Measurements from ENCODE around the gene WAS.
A peak's percentile ranks its signal among the peaks of the same experiment; 100 is the strongest.

Gene WAS

GRCh38 chrX:48709522-48710112, 26.0 kb downstream of the WAS start:
- no peak overlapping the region for H3K9ac ChIP-seq (ENCODE audit: low read length)
- no CpG with 5 or more reads among the region's 7 CpGs for WGBS (ENCODE audit: extremely low coverage, insufficient coverage, insufficient read length)

GRCh38 chrX:48711162-48711928, 27.7 kb downstream of the WAS start:
- H2AFZ ChIP-seq (ENCODE audit: insufficient read depth, low read length, poor library complexity) = no peak overlapping the region
- no peaks in the 10 kb centered on the region for H3K79me1 ChIP-seq (ENCODE audit: low read length)
- H4K91ac ChIP-seq (ENCODE audit: low read depth, low read length) = peak overlapping the region; percentile 33
- H3K4ac ChIP-seq (ENCODE audit: low read depth, low read length) = no peak overlapping the region
- H3K36me3 ChIP-seq (ENCODE audit: control insufficient read depth in 1 of 2, insufficient read depth in 2 of 2, low read length in 2 of 2) = peaks cover 11 to 20% of the 10 kb centered on the region in 2 experiments
- no peak overlapping the region for H3K4me3 ChIP-seq (ENCODE audit: low read depth, low read length)
- H2AK5ac ChIP-seq (ENCODE audit: low read length) = no peak overlapping the region
- no peak overlapping the region for H3K4me2 ChIP-seq (ENCODE audit: low read length)
- no peaks in the 10 kb centered on the region for H3K79me2 ChIP-seq (ENCODE audit: control insufficient read depth, insufficient read depth, low read length, poor library complexity)
- no peak for DNase-seq
- H2BK5ac ChIP-seq (ENCODE audit: low read depth, low read length, poor library complexity) = no peak overlapping the region
- H4K8ac ChIP-seq (ENCODE audit: low read depth, low read length) = no peak overlapping the region
- no peaks in the 10 kb centered on the region for H3K9me3 ChIP-seq (ENCODE audit: insufficient read depth, low read depth, low read length)
- H2BK12ac ChIP-seq (ENCODE audit: low read length) = no peak overlapping the region
- no peak overlapping the region for H4K12ac ChIP-seq (ENCODE audit: low read depth, low read length)
- peaks cover 0 to 6% of the 10 kb centered on the region in 2 experiments for H3K4me1 ChIP-seq (ENCODE audit: control insufficient read depth in 1 of 2, insufficient read depth in 2 of 2, low read length in 2 of 2)
- no peak overlapping the region for H3K27ac ChIP-seq (ENCODE audit: low read depth, low read length)
- H3K18ac ChIP-seq (ENCODE audit: low read length) = no peak overlapping the region
- no peak overlapping the region for H3K14ac ChIP-seq (ENCODE audit: low read length)
- no peak overlapping the region for H3K23ac ChIP-seq (ENCODE audit: low read length)
- no CpG with 5 or more reads among the region's 9 CpGs for WGBS (ENCODE audit: extremely low coverage, insufficient coverage, insufficient read length)
- H3K27me3 ChIP-seq (ENCODE audit: insufficient read depth, low read length) = no peaks in the 10 kb centered on the region
- H3K9ac ChIP-seq (ENCODE audit: low read length) = no peak overlapping the region
- no peak overlapping the region for H2BK120ac ChIP-seq (ENCODE audit: insufficient read depth, low read length, poor library complexity)

More at GRCh38 chrX:48709522-48710112, 26.0 kb downstream of the WAS start:
- no peak overlapping the region for H4K12ac ChIP-seq (ENCODE audit: low read depth, low read length)
- no peaks in the 10 kb centered on the region for H3K79me2 ChIP-seq (ENCODE audit: control insufficient read depth, insufficient read depth, low read length, poor library complexity)
- no peak for DNase-seq
- H3K27me3 ChIP-seq (ENCODE audit: insufficient read depth, low read length) = no peaks in the 10 kb centered on the region
- no peak overlapping the region for H4K8ac ChIP-seq (ENCODE audit: low read depth, low read length)
- no peak overlapping the region for H3K4ac ChIP-seq (ENCODE audit: low read depth, low read length)
- no peak overlapping the region for H3K4me3 ChIP-seq (ENCODE audit: low read depth, low read length)
- H3K14ac ChIP-seq (ENCODE audit: low read length) = no peak overlapping the region
- H3K9me3 ChIP-seq (ENCODE audit: insufficient read depth, low read depth, low read length) = peaks cover 3% of the 10 kb centered on the region
- H3K23ac ChIP-seq (ENCODE audit: low read length) = no peak overlapping the region
- peaks cover 18 to 30% of the 10 kb centered on the region in 2 experiments for H3K36me3 ChIP-seq (ENCODE audit: control insufficient read depth in 1 of 2, insufficient read depth in 2 of 2, low read length in 2 of 2)
- H2BK120ac ChIP-seq (ENCODE audit: insufficient read depth, low read length, poor library complexity) = no peak overlapping the region
- H2AFZ ChIP-seq (ENCODE audit: insufficient read depth, low read length, poor library complexity) = no peak overlapping the region
- H2AK5ac ChIP-seq (ENCODE audit: low read length) = no peak overlapping the region
- no peak overlapping the region for H4K91ac ChIP-seq (ENCODE audit: low read depth, low read length)
- no peak overlapping the region for H3K4me2 ChIP-seq (ENCODE audit: low read length)
- peaks cover 5 to 8% of the 10 kb centered on the region in 2 experiments for H3K4me1 ChIP-seq (ENCODE audit: control insufficient read depth in 1 of 2, insufficient read depth in 2 of 2, low read length in 2 of 2)
- H3K27ac ChIP-seq (ENCODE audit: low read depth, low read length) = no peak overlapping the region
- H2BK5ac ChIP-seq (ENCODE audit: low read depth, low read length, poor library complexity) = no peak overlapping the region
- peaks cover 2% of the 10 kb centered on the region for H3K79me1 ChIP-seq (ENCODE audit: low read length)
- no peak overlapping the region for H2BK12ac ChIP-seq (ENCODE audit: low read length)
- no peak overlapping the region for H3K18ac ChIP-seq (ENCODE audit: low read length)

- H3K14ac ChIP-seq (ENCODE audit: low read length) = no peak overlapping the region
These were observed 28.4 kb downstream of the WAS start for GRCh38 chrX:48711929-48712505.

GRCh38 chrX:48713847-48714246, 30.2 kb downstream of the WAS start:
- Histone ChIP-seq H3K4me3 (ENCODE audit: low read depth, low read length) (no peak overlapping the region), H3K4me1 (ENCODE audit: control insufficient read depth in 1 of 2, insufficient read depth in 2 of 2, low read length in 2 of 2) (peaks cover 0 to 6% of the 10 kb centered on the region in 2 experiments), H3K9ac (ENCODE audit: low read length) (no peak overlapping the region), H3K4ac (ENCODE audit: low read depth, low read length) (no peak overlapping the region), H4K91ac (ENCODE audit: low read depth, low read length) (no peak overlapping the region), H3K9me3 (ENCODE audit: insufficient read depth, low read depth, low read length) (no peaks in the 10 kb centered on the region), H3K27me3 (ENCODE audit: insufficient read depth, low read length) (no peaks in the 10 kb centered on the region), H3K18ac (ENCODE audit: low read length) (no peak overlapping the region), H3K79me1 (ENCODE audit: low read length) (no peaks in the 10 kb centered on the region), H2AFZ (ENCODE audit: insufficient read depth, low read length, poor library complexity) (no peak overlapping the region), H2BK12ac (ENCODE audit: low read length) (no peak overlapping the region), H3K14ac (ENCODE audit: low read length) (no peak overlapping the region), H3K36me3 (ENCODE audit: control insufficient read depth in 1 of 2, insufficient read depth in 2 of 2, low read length in 2 of 2) (no peaks in the 10 kb centered on the region), H3K23ac (ENCODE audit: low read length) (no peak overlapping the region), H4K8ac (ENCODE audit: low read depth, low read length) (no peak overlapping the region), H3K4me2 (ENCODE audit: low read length) (no peak overlapping the region), H2BK120ac (ENCODE audit: insufficient read depth, low read length, poor library complexity) (no peak overlapping the region), H4K12ac (ENCODE audit: low read depth, low read length) (no peak overlapping the region), H3K79me2 (ENCODE audit: control insufficient read depth, insufficient read depth, low read length, poor library complexity) (no peaks in the 10 kb centered on the region), H3K27ac (ENCODE audit: low read depth, low read length) (no peak overlapping the region), H2AK5ac (ENCODE audit: low read length) (no peak overlapping the region), H2BK5ac (ENCODE audit: low read depth, low read length, poor library complexity) (no peak overlapping the region)
- WGBS (ENCODE audit: extremely low coverage, insufficient coverage, insufficient read length) = no CpG with 5 or more reads among the region's 2 CpGs
- DNase-seq = no peak

More at GRCh38 chrX:48711929-48712505, 28.4 kb downstream of the WAS start:
- Histone ChIP-seq H3K23ac (ENCODE audit: low read length) (no peak overlapping the region), H3K79me2 (ENCODE audit: control insufficient read depth, insufficient read depth, low read length, poor library complexity) (no peaks in the 10 kb centered on the region), H3K4ac (ENCODE audit: low read depth, low read length) (no peak overlapping the region), H3K27ac (ENCODE audit: low read depth, low read length) (no peak overlapping the region), H3K4me1 (ENCODE audit: control insufficient read depth in 1 of 2, insufficient read depth in 2 of 2, low read length in 2 of 2) (peaks cover 0 to 6% of the 10 kb centered on the region in 2 experiments), H3K27me3 (ENCODE audit: insufficient read depth, low read length) (no peaks in the 10 kb centered on the region), H2BK5ac (ENCODE audit: low read depth, low read length, poor library complexity) (no peak overlapping the region), H2AK5ac (ENCODE audit: low read length) (no peak overlapping the region), H3K9ac (ENCODE audit: low read length) (no peak overlapping the region), H3K4me2 (ENCODE audit: low read length) (no peak overlapping the region), H4K91ac (ENCODE audit: low read depth, low read length) (no peak overlapping the region), H3K9me3 (ENCODE audit: insufficient read depth, low read depth, low read length) (no peaks in the 10 kb centered on the region), H3K36me3 (ENCODE audit: control insufficient read depth in 1 of 2, insufficient read depth in 2 of 2, low read length in 2 of 2) (peaks cover 9 to 13% of the 10 kb centered on the region in 2 experiments), H4K12ac (ENCODE audit: low read depth, low read length) (no peak overlapping the region), H4K8ac (ENCODE audit: low read depth, low read length) (no peak overlapping the region), H3K79me1 (ENCODE audit: low read length) (no peaks in the 10 kb centered on the region), H3K18ac (ENCODE audit: low read length) (no peak overlapping the region), H3K4me3 (ENCODE audit: low read depth, low read length) (no peak overlapping the region), H2BK120ac (ENCODE audit: insufficient read depth, low read length, poor library complexity) (no peak overlapping the region), H2AFZ (ENCODE audit: insufficient read depth, low read length, poor library complexity) (no peak overlapping the region), H2BK12ac (ENCODE audit: low read length) (no peak overlapping the region)
- peak in 1 of 2 donors; percentile 51 for DNase-seq
- no CpG with 5 or more reads among the region's 7 CpGs for WGBS (ENCODE audit: extremely low coverage, insufficient coverage, insufficient read length)
